HEK293T (cell line): Measurements from ENCODE around the gene INPP5E.

ENCODE experiments used
- CTCF ChIA-PET: fragments of 350-600 bp; formaldehyde crosslinking; extraction: SDS; loops from one replicate; lab custom pipeline; 2021; ENCODE audit warnings: antibody characterized with exemption, inconsistent platforms; lab: Yijun Ruan, JAX
- POLR2A ChIA-PET: fragments of 350-600 bp; formaldehyde crosslinking; extraction: SDS; loops from one replicate; lab custom pipeline; 2020; ENCODE audit warnings: antibody characterized with exemption, inconsistent platforms; lab: Yijun Ruan, JAX
- DNase-seq: peaks from one replicate; pipeline ENCODE4 v3.0.0; 2012; ENCODE audit warnings: mixed read lengths; ENCODE audit errors: extremely low spot score
- ARNT ChIP-seq: fragments of 450-650 bp; IDR thresholded peaks from 2 replicates; pipeline ENCODE4 v1.6.1; 2017; ENCODE audit warnings: mild to moderate bottlenecking
- BHLHE40 ChIP-seq: fragments of 450-650 bp; IDR thresholded peaks from 2 replicates; pipeline ENCODE4 v1.6.1; 2016; ENCODE audit warnings: mild to moderate bottlenecking, moderate library complexity, borderline replicate concordance
- CTBP1 ChIP-seq: fragments of 450-650 bp; IDR thresholded peaks from 2 replicates; pipeline ENCODE4 v1.6.1; 2016; ENCODE audit warnings: borderline replicate concordance
- ELF4 ChIP-seq: fragments of 450-650 bp; IDR thresholded peaks from 2 replicates; pipeline ENCODE4 v1.6.1; 2017; ENCODE audit warnings: antibody characterized with exemption
- FOXA1 ChIP-seq: fragments of 450-650 bp; IDR thresholded peaks from 2 replicates; pipeline ENCODE4 v1.6.1; 2016; ENCODE audit warnings: mild to moderate bottlenecking
- FOXK2 ChIP-seq: fragments of 450-650 bp; IDR thresholded peaks from 2 replicates; pipeline ENCODE4 v1.6.1; 2016; ENCODE audit warnings: mild to moderate bottlenecking
- FOXM1 ChIP-seq: fragments of 450-650 bp; IDR thresholded peaks from 2 replicates; pipeline ENCODE4 v1.6.1; 2017; ENCODE audit warnings: mild to moderate bottlenecking, borderline replicate concordance
- HDGF ChIP-seq: fragments of 450-650 bp; IDR thresholded peaks from 2 replicates; pipeline ENCODE4 v1.6.1; 2017; ENCODE audit warnings: antibody characterized with exemption, borderline replicate concordance
- L3MBTL2 ChIP-seq: fragments of 450-650 bp; conservative IDR thresholded peaks from 2 replicates; pipeline ENCODE4 v1.6.1; 2016; ENCODE audit warnings: mild to moderate bottlenecking
- LEF1 ChIP-seq: fragments of 450-650 bp; IDR thresholded peaks from 2 replicates; pipeline ENCODE4 v1.6.1; 2017; ENCODE audit warnings: mild to moderate bottlenecking, borderline replicate concordance
- NFRKB ChIP-seq: fragments of 450-650 bp; IDR thresholded peaks from 2 replicates; pipeline ENCODE4 v1.6.1; 2016; ENCODE audit warnings: mild to moderate bottlenecking, moderate library complexity
- SP1 ChIP-seq: fragments of 450-650 bp; IDR thresholded peaks from 2 replicates; pipeline ENCODE4 v1.6.1; 2017
- SUZ12 ChIP-seq: fragments of 450-650 bp; IDR thresholded peaks from 2 replicates; pipeline ENCODE4 v1.6.1; 2016; ENCODE audit warnings: mild to moderate bottlenecking
- TARDBP ChIP-seq: fragments of 450-650 bp; IDR thresholded peaks from 2 replicates; pipeline ENCODE4 v1.6.1; 2016
- ZNF384 ChIP-seq: fragments of 450-650 bp; IDR thresholded peaks from 2 replicates; pipeline ENCODE4 v1.6.1; 2016
- TF ChIP-seq, protein P1 (sequence below): fragments of 450-650 bp; IDR thresholded peaks from 2 replicates; pipeline ENCODE4 v1.6.1; 2016

The INPP5E gene

DNA sequence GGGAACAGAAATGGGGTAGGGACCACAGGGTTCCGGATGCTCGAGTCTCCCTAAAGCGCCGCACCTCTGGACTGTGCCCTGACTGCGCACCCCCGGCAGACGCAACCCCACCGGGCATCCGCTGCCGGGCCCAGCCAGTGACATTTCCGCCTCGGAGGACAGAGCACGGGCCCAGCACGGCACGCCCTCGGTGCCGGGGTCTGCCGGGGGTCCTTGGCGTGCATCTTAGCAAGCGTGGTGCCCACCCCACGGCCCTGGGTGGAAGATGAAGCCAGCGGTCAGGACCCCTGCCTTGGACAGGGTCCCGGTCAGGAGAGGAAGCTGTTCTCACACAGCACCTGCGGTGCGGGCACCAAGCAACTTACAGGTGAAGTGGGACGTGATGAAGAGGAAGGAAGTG is 7.1 kb downstream of the INPP5E start:
- no peak for DNase-seq
- TF ChIP-seq, protein P1, sequence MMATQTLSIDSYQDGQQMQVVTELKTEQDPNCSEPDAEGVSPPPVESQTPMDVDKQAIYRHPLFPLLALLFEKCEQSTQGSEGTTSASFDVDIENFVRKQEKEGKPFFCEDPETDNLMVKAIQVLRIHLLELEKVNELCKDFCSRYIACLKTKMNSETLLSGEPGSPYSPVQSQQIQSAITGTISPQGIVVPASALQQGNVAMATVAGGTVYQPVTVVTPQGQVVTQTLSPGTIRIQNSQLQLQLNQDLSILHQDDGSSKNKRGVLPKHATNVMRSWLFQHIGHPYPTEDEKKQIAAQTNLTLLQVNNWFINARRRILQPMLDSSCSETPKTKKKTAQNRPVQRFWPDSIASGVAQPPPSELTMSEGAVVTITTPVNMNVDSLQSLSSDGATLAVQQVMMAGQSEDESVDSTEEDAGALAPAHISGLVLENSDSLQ: no peak
- TF ChIP-seq TARDBP (no peak), L3MBTL2 (no peak), NFRKB (no peak), ARNT (no peak), CTBP1 (no peak), SUZ12 (no peak), SP1 (no peak)
- ChIA-PET CTCF (no interaction called here), POLR2A (no interaction called here)

- ChIA-PET CTCF (no interaction called here), POLR2A (no interaction called here)
- TF ChIP-seq BHLHE40 (no peak), SP1 (no peak), ARNT (no peak), SUZ12 (no peak), FOXK2 (no peak), ELF4 (no peak), L3MBTL2 (no peak)
- no peak for DNase-seq
These were observed 7.8 kb downstream of the INPP5E start for GRCh38 chr9:136431782-136432350.

DNA sequence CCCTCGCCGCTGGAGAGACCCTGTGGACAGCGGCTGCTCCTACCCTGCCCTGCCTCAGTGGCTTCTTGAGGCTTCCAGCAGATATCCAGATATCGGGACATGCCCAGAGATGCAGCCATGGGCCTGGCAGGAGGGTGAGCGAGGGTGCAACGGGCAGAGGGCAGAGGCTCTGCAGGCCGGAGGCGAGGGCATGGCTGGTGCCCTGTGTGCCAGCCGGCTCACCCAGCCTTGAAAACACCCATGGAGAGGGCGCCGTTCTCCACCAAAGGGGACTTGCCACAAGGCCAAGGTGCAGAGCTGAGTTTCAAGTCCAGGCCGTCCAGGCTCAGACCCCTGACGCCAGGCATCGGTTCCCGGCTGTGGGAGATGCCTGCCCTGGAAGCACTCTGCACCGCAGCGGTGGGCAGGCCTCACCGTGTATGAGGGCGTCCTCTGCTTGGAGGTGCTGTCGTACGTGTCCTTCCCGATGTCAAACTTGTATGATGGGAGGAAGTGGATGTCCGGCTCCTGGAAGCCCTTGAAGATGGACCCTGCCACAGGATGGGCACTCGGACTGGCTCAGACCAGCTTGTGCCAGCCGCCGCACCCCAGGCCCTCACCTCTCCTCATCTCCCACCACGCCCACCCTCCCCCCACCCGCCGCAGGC is 8.9 kb downstream of the INPP5E start:
- TF ChIP-seq LEF1 (no peak), ARNT (no peak), CTBP1 (no peak), L3MBTL2 (no peak), FOXA1 (no peak), BHLHE40 (no peak), FOXK2 (no peak), FOXM1 (no peak), TARDBP (no peak)
- TF ChIP-seq, protein P1: no peak
- DNase-seq: no peak
- ChIA-PET POLR2A (no interaction called here), CTCF (no interaction called here)

DNA sequence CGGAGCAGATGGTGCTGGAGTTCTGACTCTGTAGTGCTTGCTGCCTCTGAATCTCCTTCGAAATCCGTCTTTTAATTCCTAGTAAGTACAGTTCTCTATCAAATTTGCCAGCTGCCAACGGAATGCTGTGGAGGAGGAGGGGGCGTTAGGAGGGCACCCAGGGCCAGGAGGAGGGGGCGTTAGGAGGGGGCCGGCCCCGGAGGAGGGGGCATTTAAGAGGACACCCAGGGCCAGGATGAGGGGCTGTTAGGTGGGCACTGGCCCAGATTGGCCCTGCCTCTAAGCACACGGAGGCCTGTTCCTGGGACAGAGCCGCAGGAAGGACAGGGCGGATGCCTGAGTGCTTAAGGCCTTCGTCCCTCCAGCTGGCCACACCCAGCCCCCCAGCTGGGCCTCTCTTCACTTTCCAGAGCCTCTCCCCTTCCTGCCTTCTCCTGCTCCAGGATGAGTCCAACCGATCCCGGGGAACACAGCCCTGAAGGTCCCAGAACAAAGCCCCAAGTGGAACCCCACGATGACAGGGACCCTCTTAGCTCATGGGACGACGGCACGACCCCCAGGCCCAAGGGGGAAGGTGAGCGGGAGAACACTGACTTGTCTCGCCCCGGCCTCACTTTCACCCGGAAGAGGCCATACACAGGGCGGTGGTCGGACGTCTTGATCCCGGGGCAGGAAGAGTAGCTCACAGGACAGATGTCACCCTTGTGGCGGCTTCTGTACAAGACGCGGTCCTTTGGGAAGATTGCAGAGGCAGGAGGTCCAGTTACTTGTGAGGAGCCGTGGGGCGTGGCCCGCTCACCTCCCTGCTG is 9.8 kb downstream of the INPP5E start:
- ChIA-PET POLR2A (no interaction called here), CTCF (no interaction called here)
- TF ChIP-seq BHLHE40 (no peak), HDGF (no peak), NFRKB (no peak), ARNT (no peak), ELF4 (no peak), FOXA1 (no peak), LEF1 (no peak), CTBP1 (no peak), L3MBTL2 (no peak), SUZ12 (no peak), FOXK2 (no peak), SP1 (no peak)
- TF ChIP-seq, protein P1: no peak
- no peak for DNase-seq

DNA sequence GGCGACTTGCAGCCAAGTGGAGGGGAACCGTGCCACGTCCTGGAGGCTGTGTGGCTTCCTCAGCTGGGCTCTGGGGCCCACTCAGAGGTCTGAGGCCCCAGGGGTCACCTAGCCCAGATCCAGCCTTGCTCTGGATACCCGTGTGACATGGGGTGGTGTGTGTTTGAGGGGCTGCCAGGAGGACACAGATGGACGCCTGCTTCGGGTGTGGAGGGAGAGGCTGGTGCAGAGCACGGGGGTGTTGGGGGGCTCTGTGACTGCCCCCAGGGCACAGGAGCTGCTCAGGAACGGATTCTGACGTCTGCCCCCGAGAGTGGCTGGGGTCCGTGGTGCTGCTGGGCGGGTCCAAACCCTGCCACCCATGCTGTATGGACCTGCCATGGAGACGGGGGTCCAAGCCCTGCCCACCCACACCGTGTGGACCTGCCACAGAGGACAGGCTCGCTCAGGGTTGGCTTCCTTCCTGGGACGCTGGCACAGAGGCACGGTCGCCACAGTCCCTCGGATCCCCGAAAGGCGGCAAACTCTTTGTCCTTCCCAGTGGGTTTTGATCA is 10.5 kb downstream of the INPP5E start:
- POLR2A ChIA-PET: no interaction called here
- TF ChIP-seq NFRKB: no peak
- no peak for TF ChIP-seq BHLHE40
- no peak for TF ChIP-seq FOXM1
- no peak for TF ChIP-seq FOXA1
- TF ChIP-seq, protein P1: no peak
- no peak for TF ChIP-seq TARDBP
- no peak for TF ChIP-seq ELF4
- TF ChIP-seq SUZ12: no peak
- no peak for TF ChIP-seq ARNT
- no peak for TF ChIP-seq FOXK2
- TF ChIP-seq CTBP1: no peak
- TF ChIP-seq L3MBTL2: no peak
- TF ChIP-seq SP1: no peak
- TF ChIP-seq HDGF: no peak
- TF ChIP-seq ZNF384: no peak
- no peak for TF ChIP-seq LEF1
- no peak for DNase-seq
- CTCF ChIA-PET: no interaction called here
